Cardiac fibroblast (primary cell): ENCODE results near the gene MAP3K7CL.

ENCODE experiments used
- DNase-seq, 2 donors: peaks; one replicate each; pipeline versions ENCODE4 v3.0.0 to v3.0.0-alpha.2; 2010; ENCODE audit warnings: low read depth in 2 of 2
- H3K4me3 ChIP-seq, 2 donors: replicated peaks in 1 of 2; 1 replicate in 1 of 2; 2 replicates in 1 of 2; pipeline ENCODE4 v1.5.1; 2011; ENCODE audit warnings: low read depth in 2 of 2, low read length in 2 of 2, mild to moderate bottlenecking in 2 of 2, moderate library complexity in 1 of 2
- TF ChIP-seq, protein P1 (sequence below): IDR thresholded peaks from one replicate; pipeline ENCODE4 v1.5.1; 2011; ENCODE audit warnings: low read depth, mild to moderate bottlenecking, low read length, inconsistent platforms

MAP3K7CL gene

DNA sequence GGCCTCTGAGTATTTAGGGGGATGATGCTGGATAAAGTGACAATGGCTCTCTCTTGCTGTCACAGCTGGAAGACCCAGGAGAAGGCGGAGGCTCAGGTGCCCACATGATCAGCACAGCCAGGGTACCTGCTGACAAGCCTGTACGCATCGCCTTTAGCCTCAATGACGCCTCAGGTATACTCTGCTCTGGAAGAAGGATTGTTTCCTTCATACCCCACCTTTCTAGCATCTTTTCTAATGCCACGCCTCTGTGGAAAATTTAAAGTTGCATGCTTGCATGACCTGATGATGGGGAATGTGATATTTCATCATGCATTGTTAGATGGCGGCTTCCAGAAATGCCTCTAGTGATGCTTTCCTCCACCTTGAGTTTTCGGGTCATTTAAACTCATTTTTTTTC lies 2.8 kb downstream of the MAP3K7CL start:
- DNase-seq, result no peak
- no peak overlapping the region for H3K4me3 ChIP-seq
- TF ChIP-seq, protein P1, sequence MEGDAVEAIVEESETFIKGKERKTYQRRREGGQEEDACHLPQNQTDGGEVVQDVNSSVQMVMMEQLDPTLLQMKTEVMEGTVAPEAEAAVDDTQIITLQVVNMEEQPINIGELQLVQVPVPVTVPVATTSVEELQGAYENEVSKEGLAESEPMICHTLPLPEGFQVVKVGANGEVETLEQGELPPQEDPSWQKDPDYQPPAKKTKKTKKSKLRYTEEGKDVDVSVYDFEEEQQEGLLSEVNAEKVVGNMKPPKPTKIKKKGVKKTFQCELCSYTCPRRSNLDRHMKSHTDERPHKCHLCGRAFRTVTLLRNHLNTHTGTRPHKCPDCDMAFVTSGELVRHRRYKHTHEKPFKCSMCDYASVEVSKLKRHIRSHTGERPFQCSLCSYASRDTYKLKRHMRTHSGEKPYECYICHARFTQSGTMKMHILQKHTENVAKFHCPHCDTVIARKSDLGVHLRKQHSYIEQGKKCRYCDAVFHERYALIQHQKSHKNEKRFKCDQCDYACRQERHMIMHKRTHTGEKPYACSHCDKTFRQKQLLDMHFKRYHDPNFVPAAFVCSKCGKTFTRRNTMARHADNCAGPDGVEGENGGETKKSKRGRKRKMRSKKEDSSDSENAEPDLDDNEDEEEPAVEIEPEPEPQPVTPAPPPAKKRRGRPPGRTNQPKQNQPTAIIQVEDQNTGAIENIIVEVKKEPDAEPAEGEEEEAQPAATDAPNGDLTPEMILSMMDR, result no peak

DNA sequence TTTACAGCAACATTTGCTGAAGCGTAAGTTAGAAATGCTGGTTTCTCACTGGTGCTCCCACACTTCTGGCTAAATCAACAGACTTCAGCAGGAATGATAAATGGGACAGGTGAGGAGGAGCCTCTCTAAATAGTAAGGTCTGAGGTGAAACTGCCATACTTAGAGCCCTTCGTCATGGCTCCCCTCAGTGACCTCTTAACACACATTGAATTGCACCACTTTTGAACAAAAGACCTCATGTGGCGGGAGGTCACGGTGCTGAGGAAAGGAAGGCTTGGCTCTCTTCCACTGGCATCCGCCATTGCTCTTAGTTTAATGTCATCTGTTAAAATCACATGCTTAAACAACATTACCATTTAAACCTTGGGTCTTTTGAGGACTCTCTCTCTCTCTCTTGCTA lies 3.4 kb downstream of the MAP3K7CL start:
- H3K4me3 ChIP-seq, result no peak overlapping the region
- DNase-seq, result no peak
- TF ChIP-seq, protein P1, result no peak

DNA sequence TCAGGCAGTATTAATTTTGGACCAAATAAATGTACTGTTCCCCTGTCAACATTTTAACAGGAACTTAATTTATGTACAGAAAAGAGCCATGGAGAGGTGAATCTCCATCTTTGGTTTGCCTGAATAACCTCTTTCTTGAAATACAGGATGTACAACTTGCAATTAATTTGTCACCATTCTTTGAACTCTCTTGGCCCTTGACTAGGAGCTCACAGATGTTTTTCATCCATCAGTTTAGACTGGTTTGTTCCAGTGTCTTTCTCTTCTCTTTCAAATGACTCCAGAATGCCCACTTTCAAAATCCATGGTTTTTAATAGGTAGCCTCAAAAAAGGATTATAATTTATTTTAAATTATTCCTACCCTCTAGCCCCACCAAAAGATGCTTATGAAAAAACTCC lies 5.0 kb downstream of the MAP3K7CL start:
- TF ChIP-seq, protein P1, result no peak
- no peak for DNase-seq
- H3K4me3 ChIP-seq, result no peak overlapping the region

DNA sequence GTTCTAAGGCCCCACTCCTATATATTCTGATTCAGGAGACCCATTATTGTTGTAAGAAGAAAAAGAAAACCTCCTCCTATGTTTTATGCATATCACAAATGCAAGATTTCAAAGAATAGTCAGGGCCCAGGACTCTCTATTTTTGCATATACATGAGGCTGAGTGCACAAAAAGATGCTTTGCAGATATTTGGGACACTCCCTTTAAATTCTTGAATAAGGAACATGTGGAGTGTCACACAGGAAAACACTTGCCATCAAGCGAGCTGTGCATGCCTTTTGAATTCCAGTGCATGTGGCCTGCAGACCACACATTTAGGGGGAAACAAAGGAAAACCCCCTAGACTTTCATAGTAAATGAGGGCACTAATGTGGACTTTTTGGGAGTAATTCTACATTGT lies 5.6 kb downstream of the MAP3K7CL start:
- TF ChIP-seq, protein P1, result no peak
- H3K4me3 ChIP-seq, result no peak overlapping the region
- no peak for DNase-seq

DNA sequence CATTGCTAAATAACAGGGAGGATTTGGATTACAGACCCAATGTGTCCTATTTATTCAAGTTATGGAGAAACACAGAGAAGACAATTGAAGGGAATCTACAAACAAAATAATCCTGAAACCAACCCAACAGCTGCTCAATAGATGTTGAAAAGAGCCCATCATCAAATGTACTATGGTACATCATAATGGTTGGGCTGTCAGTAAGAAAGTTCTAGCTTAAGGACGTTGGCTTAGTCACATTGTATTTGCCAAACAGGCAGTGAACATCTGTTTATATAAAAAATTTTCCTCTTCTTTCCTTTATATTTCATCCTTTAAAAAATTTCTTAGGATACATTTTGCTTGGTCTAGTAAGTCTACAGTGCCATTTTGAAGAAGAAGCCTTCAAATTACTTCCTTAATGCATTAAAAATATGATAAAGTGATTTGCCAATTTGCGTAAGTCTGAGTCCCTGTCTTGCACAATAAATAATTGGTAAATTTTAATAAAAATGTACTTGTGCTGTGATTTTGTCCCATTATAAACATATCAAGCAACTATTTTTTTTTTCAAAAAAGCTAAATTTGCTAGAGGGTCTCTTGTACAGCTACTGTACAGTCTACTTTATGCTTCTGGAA lies 14.4 kb downstream of the MAP3K7CL start:
- TF ChIP-seq, protein P1, result no peak
- peak; percentile 55 to 70 for DNase-seq

DNA sequence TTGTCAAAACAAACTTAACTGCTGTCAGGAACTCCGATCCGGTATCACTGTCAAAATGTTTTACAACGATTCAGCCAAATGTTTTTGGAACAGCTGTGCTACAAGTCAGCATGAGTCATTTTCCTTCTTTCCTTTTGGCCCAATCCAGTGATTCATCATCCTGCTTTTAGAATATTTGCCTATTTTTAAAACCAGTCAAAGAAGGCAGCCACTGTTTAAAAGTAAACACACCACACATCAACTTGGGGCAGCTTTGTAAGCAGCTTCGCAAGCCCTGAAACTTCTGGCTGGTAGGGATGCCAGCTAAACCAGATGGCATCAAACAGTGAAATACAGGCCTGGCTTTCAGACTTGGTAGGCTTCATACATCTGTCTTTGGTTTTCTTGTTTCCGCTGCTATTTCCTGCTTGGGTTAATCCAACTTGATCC lies 14.9 kb downstream of the MAP3K7CL start:
- peak; percentile 88 to 96 for DNase-seq
- H3K4me3 ChIP-seq, result no peak overlapping the region
- TF ChIP-seq, protein P1, result no peak

More for the DNA sequence above, 14.4 kb downstream of the MAP3K7CL start:
- no peak overlapping the region for H3K4me3 ChIP-seq
